Measurements from ENCODE around the gene MAN2B1. TPM values are rescaled to one million over a fixed set of nuclear protein-coding genes. Genes with fewer than 3 reads are reported as not detected.

The MAN2B1 gene
- total and polyA plus RNA-seq, 2 of the 8 experiments (the other 6 are each of a cell fraction or from before 2014, with no cell fraction given): 55.3 to 76.3 TPM

GRCh38 chr19:12642506-12642905 lies 24.0 kb downstream of the MAN2B1 start:
- no peak overlapping the region for H2AFZ ChIP-seq (ENCODE audit: low read length)
- no peaks in the 10 kb centered on the region for H3K36me3 ChIP-seq (ENCODE audit: control insufficient read depth in 2 of 4, insufficient read depth in 4 of 4, low read length in 3 of 4)
- no peak overlapping the region for H2BK20ac ChIP-seq (ENCODE audit: low read length)
- H2BK12ac ChIP-seq (ENCODE audit: low read depth, low read length): no peak overlapping the region
- H3K14ac ChIP-seq (ENCODE audit: insufficient read length): no peak overlapping the region
- no peak overlapping the region for H3K56ac ChIP-seq (replicated peaks; ENCODE audit: insufficient read length, low read depth, low read length)
- H3K4me2 ChIP-seq (ENCODE audit: insufficient read depth in 1 of 2, low read depth in 2 of 2, low read length in 2 of 2): no peak overlapping the region
- H2BK120ac ChIP-seq (replicated peaks; ENCODE audit: low read depth, low read length): no peak overlapping the region
- H3K4ac ChIP-seq (replicated peaks; ENCODE audit: insufficient read length, low read depth, low read length): no peak overlapping the region
- H3K23ac ChIP-seq (ENCODE audit: insufficient read length): no peak overlapping the region
- FAIRE-seq (no peak), DNase-seq (ENCODE audit: low read depth in 1 of 2, low spot score in 2 of 2) (no peak)
- H3K27ac ChIP-seq (ENCODE audit: low read depth, low read length): no peak overlapping the region
- H3K9me3 ChIP-seq (ENCODE audit: insufficient read depth in 2 of 2, low read depth in 1 of 2, low read length in 1 of 2): no peaks in the 10 kb centered on the region
- H3K79me2 ChIP-seq (ENCODE audit: control insufficient read depth in 1 of 2, insufficient read depth in 2 of 2, low read length in 2 of 2): no peaks in the 10 kb centered on the region
- ChIA-PET POLR2A (ENCODE audit: partially characterized antibody) (interaction anchor here (1.4 kb wide), 1 partner anchor 10 kb away, joined by 4 read pairs; no protein-coding TSS in a partner anchor), CTCF (ENCODE audit: partially characterized antibody) (interaction anchor here (0.7 kb wide), 1 partner anchor 30 kb away, joined by 4 read pairs; no protein-coding TSS in a partner anchor)
- no peaks in the 10 kb centered on the region for H3K27me3 ChIP-seq (replicated peaks in 1 of 4; ENCODE audit: control insufficient read depth in 3 of 4, extremely low read depth in 1 of 4, insufficient read depth in 3 of 4, low read length in 3 of 4)
- no peak overlapping the region for H2BK15ac ChIP-seq (ENCODE audit: low read length)
- no peaks in the 10 kb centered on the region for H3K79me1 ChIP-seq (ENCODE audit: low read depth, low read length)
- TF ChIP-seq CTCF (IDR thresholded peaks at IDR 0.05; ENCODE audit: control extremely low read depth in 1 of 3, insufficient read depth in 1 of 3, low read depth in 1 of 3, low read length in 3 of 3) (no peak), CHD2 (IDR thresholded peaks at IDR 0.05; ENCODE audit: low read length) (no peak), KDM1A (IDR thresholded peaks at IDR 0.05; ENCODE audit: borderline replicate concordance, low read length) (no peak), EP300 (IDR thresholded peaks at IDR 0.05; ENCODE audit: borderline replicate concordance in 1 of 2, low read depth in 2 of 2, low read length in 2 of 2) (no peak)
- no peak overlapping the region for H4K91ac ChIP-seq (replicated peaks; ENCODE audit: insufficient read length, low read length)
- no peak overlapping the region for H3K18ac ChIP-seq (ENCODE audit: extremely low read depth, low read length)
- no peak overlapping the region for H3K9ac ChIP-seq (replicated peaks in 1 of 4; ENCODE audit: extremely low read depth in 1 of 4, low read depth in 3 of 4, low read length in 3 of 4)
- H4K8ac ChIP-seq (ENCODE audit: extremely low read depth, insufficient read depth, low read length): no peak overlapping the region
- H3K4me3 ChIP-seq (ENCODE audit: extremely low read depth in 1 of 4, insufficient read depth in 2 of 4, low read depth in 3 of 4, low read length in 4 of 4): no peak overlapping the region
- no peaks in the 10 kb centered on the region; a peak in 2 of 7 replicates for H3K4me1 ChIP-seq (replicated peaks in 1 of 4; ENCODE audit: control insufficient read depth in 3 of 4, insufficient read depth in 4 of 4, low read length in 3 of 4)
- no peak overlapping the region for H4K5ac ChIP-seq (ENCODE audit: insufficient read length, low read depth, low read length)
- no peak overlapping the region for H2AK5ac ChIP-seq (ENCODE audit: low read depth, low read length)
- WGBS, 2 experiments (ENCODE audit: extremely low coverage in 1 of 2, insufficient coverage in 1 of 2, insufficient read length in 1 of 2, insufficient replicate concordance in 2 of 2, low coverage in 1 of 2, low lambda C conversion rate in 2 of 2, missing lambda C conversion rate in 1 of 2): 94% methylated on average over 26 of the region's 26 CpGs; no CpG with 5 or more reads in 1 of the 2 experiments
- H2BK5ac ChIP-seq (ENCODE audit: low read depth, low read length): no peak overlapping the region
- H4K20me1 ChIP-seq (replicated peaks in 1 of 2; ENCODE audit: control insufficient read depth in 1 of 2, insufficient read depth in 2 of 2, low read length in 2 of 2): no peaks in the 10 kb centered on the region
- peaks cover 1% of the 10 kb centered on the region; the same call in 1 of the 2 replicates for H3K23me2 ChIP-seq (ENCODE audit: low read depth, low read length)
